K562 (cell line): ENCODE measurements around the gene USP2. TPM values are rescaled to one million over a fixed set of nuclear protein-coding genes. Genes with fewer than 3 reads are reported as not detected.

Source experiments
- BHLHE40 ChIP-seq: IDR thresholded peaks from 2 replicates; pipeline ENCODE4 v1.6.1; 2011; ENCODE audit warnings: low read length, improper control_type of control experiment
- CBX1 ChIP-seq: sonication (generic); IDR thresholded peaks from 2 replicates; pipeline ENCODE4 v1.6.1; 2016; ENCODE audit warnings: antibody characterized with exemption, low read depth, mild to moderate bottlenecking
- DACH1 ChIP-seq: fragments of 450-650 bp; IDR thresholded peaks from 2 replicates; pipeline ENCODE4 v1.6.1; 2018; ENCODE audit not compliant: partially characterized antibody
- IFI16 ChIP-seq: fragments of 250-450 bp; sonication (Bioruptor Pico); IDR thresholded peaks from 2 replicates; pipeline ENCODE4 v2.1.2; 2022; ENCODE audit warnings: mild to moderate bottlenecking, inconsistent platforms
- ILF3 ChIP-seq: fragments of 450-650 bp; IDR thresholded peaks from 2 replicates; pipeline ENCODE4 v1.6.1; 2018; ENCODE audit warnings: antibody characterized with exemption, mild to moderate bottlenecking, moderate library complexity, borderline replicate concordance
- JUN ChIP-seq, 2 experiments: sonication (generic) in 1 of 2; formaldehyde crosslinking in 1 of 2; IDR thresholded peaks; 2 replicates each; pipeline versions ENCODE4 v1.6.1 to v1.8.0; 2012 to 2022; ENCODE audit warnings: borderline replicate concordance in 2 of 2, mild to moderate bottlenecking in 2 of 2, improper control_type of control experiment in 1 of 2, low read depth in 1 of 2, low read length in 1 of 2, missing genetic modification reagents in 1 of 2
- KDM1A ChIP-seq, 2 experiments: fragments of 450-650 bp; IDR thresholded peaks; 2 replicates each; pipeline ENCODE4 v1.6.1; 2016; ENCODE audit warnings: mild to moderate bottlenecking in 2 of 2
- L3MBTL2 ChIP-seq: fragments of 450-650 bp; IDR thresholded peaks from 2 replicates; pipeline ENCODE4 v1.6.1; 2016; ENCODE audit warnings: mild to moderate bottlenecking, moderate library complexity
- NEUROD1 ChIP-seq: fragments of 150-350 bp; IDR thresholded peaks from 2 replicates; pipeline ENCODE4 v1.6.1; 2014; ENCODE audit warnings: borderline replicate concordance, low read length, low read depth; ENCODE audit not compliant: partially characterized antibody
- RBBP5 ChIP-seq: fragments of 200-600 bp; sonication (generic); IDR thresholded peaks from 2 replicates; pipeline ENCODE4 v1.6.1; 2012; ENCODE audit warnings: borderline replicate concordance, mild to moderate bottlenecking, low read length, control low read depth, inconsistent platforms; ENCODE audit not compliant: insufficient read depth, poor library complexity, severe bottlenecking
- TBL1XR1 ChIP-seq, 2 experiments: IDR thresholded peaks; 2 replicates each; pipeline ENCODE4 v1.6.1; 2012; ENCODE audit warnings: improper control_type of control experiment in 2 of 2, low read length in 2 of 2, mild to moderate bottlenecking in 1 of 2
- ZEB2 ChIP-seq: fragments of 450-650 bp; IDR thresholded peaks from 2 replicates; pipeline ENCODE4 v1.6.1; 2016
- ZNF133 ChIP-seq: fragments of 250-450 bp; sonication (Bioruptor Pico); IDR thresholded peaks from 2 replicates; pipeline ENCODE4 v1.4.0; 2020; ENCODE audit warnings: mild to moderate bottlenecking
- ZNF274 ChIP-seq: IDR thresholded peaks from 2 replicates; pipeline ENCODE4 v1.6.1; 2011; ENCODE audit warnings: low read depth, mild to moderate bottlenecking, low read length, moderate library complexity, borderline replicate concordance
- ZNF408 ChIP-seq: fragments of 250-450 bp; sonication (Bioruptor Pico); IDR thresholded peaks from 2 replicates; pipeline ENCODE4 v1.4.0; 2020; ENCODE audit warnings: low read depth, mild to moderate bottlenecking, moderate library complexity
- ZNF717 ChIP-seq: fragments of 250-450 bp; sonication (Bioruptor Pico); IDR thresholded peaks from 2 replicates; pipeline ENCODE4 v1.5.0; 2021
- polyA plus RNA-seq, 8 experiments: library from polyadenylated mRNA; depleted of rRNA in 4 of 8; stranded (reverse) in 5 of 8; unstranded in 3 of 8; fragments of >200 nt; fragmentation: Nextera tagmentation in 2 of 8; fragmentation: Illumina TruSeq in 1 of 8; extraction: Ambion mirVana in 2 of 8; extraction: Trizol in 1 of 8; gene quantifications; 2 replicates each; pipeline versions ENCODE4 v1.2.1 to v1.2.3, GENCODE V29; 2011 to 2014; ENCODE audit warnings: inconsistent platforms in 1 of 8, missing spikeins in 1 of 8
- total RNA-seq, 7 experiments: library from RNA; depleted of rRNA in 6 of 7; stranded (reverse); fragments of >200 nt in 6 of 7; fragmentation: Illumina TruSeq in 2 of 7; extraction: Trizol in 2 of 7; gene quantifications; 2 replicates each; pipeline versions ENCODE4 v1.2.1 to v1.2.3, GENCODE V29; 2011 to 2021; ENCODE audit warnings: low replicate concordance in 1 of 7
- TF ChIP-seq, protein P1 (sequence below): fragments of 150-350 bp; IDR thresholded peaks from 2 replicates; pipeline ENCODE4 v1.6.1; 2014; ENCODE audit warnings: low read depth, mild to moderate bottlenecking, low read length, borderline replicate concordance
- TF ChIP-seq, protein P2 (sequence below), 2 experiments: fragments of 450-650 bp; IDR thresholded peaks; 2 replicates each; pipeline ENCODE4 v1.6.1; 2018; ENCODE audit warnings: mild to moderate bottlenecking in 2 of 2, low read depth in 1 of 2; ENCODE audit not compliant: partially characterized antibody in 2 of 2
- TF ChIP-seq, protein P3 (sequence below): fragments of 450-650 bp; IDR thresholded peaks from 2 replicates; pipeline ENCODE4 v1.6.1; 2017; ENCODE audit warnings: antibody characterized with exemption

USP2 gene
- total and polyA plus RNA-seq, 9 of the 15 experiments (the other 6 are each of a cell fraction or from before 2014, with no cell fraction given), result 2.8 to 16.9 (median 3.9) TPM

DNA sequence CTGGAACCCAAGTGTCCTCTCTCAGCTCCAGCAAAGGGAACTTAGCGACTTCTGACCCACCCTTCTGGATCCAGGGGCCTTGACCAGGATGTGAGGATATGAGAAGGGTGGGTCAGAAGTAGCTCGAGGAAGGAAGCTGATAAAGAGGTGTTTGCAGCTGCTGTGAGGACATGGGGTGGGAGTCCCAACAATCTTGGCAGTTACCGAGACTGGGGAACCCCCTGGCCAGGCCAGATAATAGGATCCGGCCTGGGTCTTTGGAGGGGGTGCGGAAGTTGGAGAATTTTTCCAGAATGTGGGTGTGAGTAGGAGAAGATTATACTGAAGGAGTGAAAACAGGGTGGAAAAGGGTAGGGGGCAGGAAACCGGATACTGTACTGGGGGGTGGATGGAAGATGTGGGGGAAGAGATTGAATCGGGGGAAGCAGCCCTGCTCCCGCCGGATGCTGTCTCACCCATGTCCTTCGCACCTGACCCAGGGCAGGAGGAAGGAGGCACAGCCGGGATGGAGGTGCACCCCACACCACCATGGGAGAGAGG, 61.7 kb downstream of the USP2 start (continued):
- TF ChIP-seq, protein P1, sequence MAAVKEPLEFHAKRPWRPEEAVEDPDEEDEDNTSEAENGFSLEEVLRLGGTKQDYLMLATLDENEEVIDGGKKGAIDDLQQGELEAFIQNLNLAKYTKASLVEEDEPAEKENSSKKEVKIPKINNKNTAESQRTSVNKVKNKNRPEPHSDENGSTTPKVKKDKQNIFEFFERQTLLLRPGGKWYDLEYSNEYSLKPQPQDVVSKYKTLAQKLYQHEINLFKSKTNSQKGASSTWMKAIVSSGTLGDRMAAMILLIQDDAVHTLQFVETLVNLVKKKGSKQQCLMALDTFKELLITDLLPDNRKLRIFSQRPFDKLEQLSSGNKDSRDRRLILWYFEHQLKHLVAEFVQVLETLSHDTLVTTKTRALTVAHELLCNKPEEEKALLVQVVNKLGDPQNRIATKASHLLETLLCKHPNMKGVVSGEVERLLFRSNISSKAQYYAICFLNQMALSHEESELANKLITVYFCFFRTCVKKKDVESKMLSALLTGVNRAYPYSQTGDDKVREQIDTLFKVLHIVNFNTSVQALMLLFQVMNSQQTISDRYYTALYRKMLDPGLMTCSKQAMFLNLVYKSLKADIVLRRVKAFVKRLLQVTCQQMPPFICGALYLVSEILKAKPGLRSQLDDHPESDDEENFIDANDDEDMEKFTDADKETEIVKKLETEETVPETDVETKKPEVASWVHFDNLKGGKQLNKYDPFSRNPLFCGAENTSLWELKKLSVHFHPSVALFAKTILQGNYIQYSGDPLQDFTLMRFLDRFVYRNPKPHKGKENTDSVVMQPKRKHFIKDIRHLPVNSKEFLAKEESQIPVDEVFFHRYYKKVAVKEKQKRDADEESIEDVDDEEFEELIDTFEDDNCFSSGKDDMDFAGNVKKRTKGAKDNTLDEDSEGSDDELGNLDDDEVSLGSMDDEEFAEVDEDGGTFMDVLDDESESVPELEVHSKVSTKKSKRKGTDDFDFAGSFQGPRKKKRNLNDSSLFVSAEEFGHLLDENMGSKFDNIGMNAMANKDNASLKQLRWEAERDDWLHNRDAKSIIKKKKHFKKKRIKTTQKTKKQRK, result no peak
- TF ChIP-seq ZNF274 (no peak), ILF3 (no peak), TBL1XR1 (IDR thresholded peaks at IDR 0.05; ENCODE audit: low read length in 2 of 2) (peak in 1 of 2 experiments; percentile 47; a peak in 1 of 4 replicates), ZEB2 (no peak), NEUROD1 (no peak), ZNF133 (CRISPR knock-in tag) (no peak), IFI16 (CRISPR knock-in tag) (no peak), ZNF717 (CRISPR knock-in tag) (no peak), BHLHE40 (0 out of 2 replicates have a peak, but pooled peaks have one; percentile 34), JUN (IDR thresholded peaks at IDR 0.05; ENCODE audit: borderline replicate concordance, low read depth, low read length) (no peak), JUN (CRISPR knock-in tag; IDR thresholded peaks at IDR 0.05; ENCODE audit: borderline replicate concordance) (no peak), RBBP5 (no peak), ZNF408 (CRISPR knock-in tag) (no peak), KDM1A (IDR thresholded peaks at IDR 0.05) (peak in 1 of 2 experiments; percentile 63; a peak in 2 of 4 replicates), CBX1 (no peak), DACH1 (peak; percentile 21), L3MBTL2 (peak; percentile 60)
- TF ChIP-seq, protein P2, sequence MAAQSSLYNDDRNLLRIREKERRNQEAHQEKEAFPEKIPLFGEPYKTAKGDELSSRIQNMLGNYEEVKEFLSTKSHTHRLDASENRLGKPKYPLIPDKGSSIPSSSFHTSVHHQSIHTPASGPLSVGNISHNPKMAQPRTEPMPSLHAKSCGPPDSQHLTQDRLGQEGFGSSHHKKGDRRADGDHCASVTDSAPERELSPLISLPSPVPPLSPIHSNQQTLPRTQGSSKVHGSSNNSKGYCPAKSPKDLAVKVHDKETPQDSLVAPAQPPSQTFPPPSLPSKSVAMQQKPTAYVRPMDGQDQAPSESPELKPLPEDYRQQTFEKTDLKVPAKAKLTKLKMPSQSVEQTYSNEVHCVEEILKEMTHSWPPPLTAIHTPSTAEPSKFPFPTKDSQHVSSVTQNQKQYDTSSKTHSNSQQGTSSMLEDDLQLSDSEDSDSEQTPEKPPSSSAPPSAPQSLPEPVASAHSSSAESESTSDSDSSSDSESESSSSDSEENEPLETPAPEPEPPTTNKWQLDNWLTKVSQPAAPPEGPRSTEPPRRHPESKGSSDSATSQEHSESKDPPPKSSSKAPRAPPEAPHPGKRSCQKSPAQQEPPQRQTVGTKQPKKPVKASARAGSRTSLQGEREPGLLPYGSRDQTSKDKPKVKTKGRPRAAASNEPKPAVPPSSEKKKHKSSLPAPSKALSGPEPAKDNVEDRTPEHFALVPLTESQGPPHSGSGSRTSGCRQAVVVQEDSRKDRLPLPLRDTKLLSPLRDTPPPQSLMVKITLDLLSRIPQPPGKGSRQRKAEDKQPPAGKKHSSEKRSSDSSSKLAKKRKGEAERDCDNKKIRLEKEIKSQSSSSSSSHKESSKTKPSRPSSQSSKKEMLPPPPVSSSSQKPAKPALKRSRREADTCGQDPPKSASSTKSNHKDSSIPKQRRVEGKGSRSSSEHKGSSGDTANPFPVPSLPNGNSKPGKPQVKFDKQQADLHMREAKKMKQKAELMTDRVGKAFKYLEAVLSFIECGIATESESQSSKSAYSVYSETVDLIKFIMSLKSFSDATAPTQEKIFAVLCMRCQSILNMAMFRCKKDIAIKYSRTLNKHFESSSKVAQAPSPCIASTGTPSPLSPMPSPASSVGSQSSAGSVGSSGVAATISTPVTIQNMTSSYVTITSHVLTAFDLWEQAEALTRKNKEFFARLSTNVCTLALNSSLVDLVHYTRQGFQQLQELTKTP (IDR thresholded peaks at IDR 0.05; ENCODE audit: low read depth in 1 of 2, partially characterized antibody in 2 of 2), result no peak
- TF ChIP-seq, protein P3, sequence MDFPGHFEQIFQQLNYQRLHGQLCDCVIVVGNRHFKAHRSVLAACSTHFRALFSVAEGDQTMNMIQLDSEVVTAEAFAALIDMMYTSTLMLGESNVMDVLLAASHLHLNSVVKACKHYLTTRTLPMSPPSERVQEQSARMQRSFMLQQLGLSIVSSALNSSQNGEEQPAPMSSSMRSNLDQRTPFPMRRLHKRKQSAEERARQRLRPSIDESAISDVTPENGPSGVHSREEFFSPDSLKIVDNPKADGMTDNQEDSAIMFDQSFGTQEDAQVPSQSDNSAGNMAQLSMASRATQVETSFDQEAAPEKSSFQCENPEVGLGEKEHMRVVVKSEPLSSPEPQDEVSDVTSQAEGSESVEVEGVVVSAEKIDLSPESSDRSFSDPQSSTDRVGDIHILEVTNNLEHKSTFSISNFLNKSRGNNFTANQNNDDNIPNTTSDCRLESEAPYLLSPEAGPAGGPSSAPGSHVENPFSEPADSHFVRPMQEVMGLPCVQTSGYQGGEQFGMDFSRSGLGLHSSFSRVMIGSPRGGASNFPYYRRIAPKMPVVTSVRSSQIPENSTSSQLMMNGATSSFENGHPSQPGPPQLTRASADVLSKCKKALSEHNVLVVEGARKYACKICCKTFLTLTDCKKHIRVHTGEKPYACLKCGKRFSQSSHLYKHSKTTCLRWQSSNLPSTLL, result no peak
